Spleen (tissue), 7 donors: ENCODE results near the gene PRR33.
"Not testable (repeated sequence)": the region's sequence is repeated elsewhere in the genome, so short reads cannot be mapped to it uniquely, and the experiment has no call there.

Experiments
- POLR2A ChIP-seq, 3 donors: fragments of 450-650 bp; IDR thresholded peaks; one replicate each; pipeline ENCODE4 v1.5.1; 2017; ENCODE audit warnings: antibody characterized with exemption in 3 of 3, mild to moderate bottlenecking in 1 of 3
- POLR2AphosphoS5 ChIP-seq, 3 donors: sonication (generic); formaldehyde crosslinking; IDR thresholded peaks; one replicate each; pipeline ENCODE4 v1.5.1; 2017; ENCODE audit warnings: antibody characterized with exemption in 3 of 3
- TF ChIP-seq, protein P1 (sequence below), 11 experiments: fragments of 200-600 bp in 7 of 11; fragments of 450-650 bp in 4 of 11; sonication (generic) in 4 of 11; IDR thresholded peaks in 8 of 11; conservative IDR thresholded peaks in 3 of 11; 1 replicate in 7 of 11; 2 replicates in 4 of 11; pipeline versions ENCODE4 v1.4.0 to v1.8.0; 2016 to 2021; ENCODE audit warnings: antibody characterized with exemption in 11 of 11, inconsistent platforms in 4 of 11, mild to moderate bottlenecking in 1 of 11
- donor health status: DM: no; HTN: no; CAD: no; lungs with moderate emphysema.
- donor health status: DM: no; HTN: no; CAD: no.
- donor health status: DM: no; HTN: no; CAD: no.

DNA sequence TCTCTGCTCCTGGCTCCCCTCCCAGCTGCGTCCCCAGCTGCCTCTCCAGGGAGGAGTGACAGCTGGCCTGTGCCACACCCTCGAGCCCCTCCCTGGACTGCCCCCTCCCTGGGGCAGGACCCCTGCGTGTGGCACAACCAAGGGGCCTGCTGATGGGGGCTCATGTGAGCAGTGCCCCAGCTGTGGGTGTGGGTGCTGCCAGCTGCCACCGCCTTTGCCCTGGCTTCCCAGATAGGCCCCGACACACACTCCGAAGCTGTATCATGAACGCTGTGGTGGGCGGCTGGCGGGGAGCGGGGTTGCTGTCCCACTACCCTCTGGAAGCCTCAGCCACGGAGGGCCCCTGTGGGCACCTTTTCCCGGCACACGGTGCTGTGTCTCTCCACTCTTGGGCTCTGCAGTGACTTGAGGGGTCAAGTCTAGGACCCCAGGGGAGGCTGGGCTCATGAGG lies 15.8 kb downstream of the PRR33 start:
- TF ChIP-seq, protein P1, sequence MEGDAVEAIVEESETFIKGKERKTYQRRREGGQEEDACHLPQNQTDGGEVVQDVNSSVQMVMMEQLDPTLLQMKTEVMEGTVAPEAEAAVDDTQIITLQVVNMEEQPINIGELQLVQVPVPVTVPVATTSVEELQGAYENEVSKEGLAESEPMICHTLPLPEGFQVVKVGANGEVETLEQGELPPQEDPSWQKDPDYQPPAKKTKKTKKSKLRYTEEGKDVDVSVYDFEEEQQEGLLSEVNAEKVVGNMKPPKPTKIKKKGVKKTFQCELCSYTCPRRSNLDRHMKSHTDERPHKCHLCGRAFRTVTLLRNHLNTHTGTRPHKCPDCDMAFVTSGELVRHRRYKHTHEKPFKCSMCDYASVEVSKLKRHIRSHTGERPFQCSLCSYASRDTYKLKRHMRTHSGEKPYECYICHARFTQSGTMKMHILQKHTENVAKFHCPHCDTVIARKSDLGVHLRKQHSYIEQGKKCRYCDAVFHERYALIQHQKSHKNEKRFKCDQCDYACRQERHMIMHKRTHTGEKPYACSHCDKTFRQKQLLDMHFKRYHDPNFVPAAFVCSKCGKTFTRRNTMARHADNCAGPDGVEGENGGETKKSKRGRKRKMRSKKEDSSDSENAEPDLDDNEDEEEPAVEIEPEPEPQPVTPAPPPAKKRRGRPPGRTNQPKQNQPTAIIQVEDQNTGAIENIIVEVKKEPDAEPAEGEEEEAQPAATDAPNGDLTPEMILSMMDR (IDR thresholded peaks at IDR 0.05 in 8 of 11, conservative IDR thresholded peaks at IDR 0.05 in 3 of 11) = not testable (repeated sequence)
- not testable (repeated sequence) for TF ChIP-seq POLR2A, POLR2AphosphoS5 (IDR thresholded peaks at IDR 0.05)
